KMS-11 (cell line): ENCODE results near the gene ENG.

Experiments used
- H2AFZ ChIP-seq: fragments of 200-600 bp; sonication (generic); 2 replicates; pipeline ENCODE4 v1.6.1; 2016; ENCODE audit warnings: antibody characterized with exemption, mixed run types, low read depth
- H3K27ac ChIP-seq: fragments of 200-600 bp; sonication (generic); 2 replicates; pipeline ENCODE4 v1.6.1; 2016; ENCODE audit warnings: mild to moderate bottlenecking, mixed run types
- H3K27me3 ChIP-seq: fragments of 200-600 bp; sonication (generic); 2 replicates; pipeline ENCODE4 v1.6.1; 2017; ENCODE audit warnings: mild to moderate bottlenecking, low read depth, mixed run types, moderate library complexity; ENCODE audit not compliant: insufficient read depth
- H3K36me3 ChIP-seq: fragments of 200-600 bp; sonication (generic); 2 replicates; pipeline ENCODE4 v1.6.1; 2017; ENCODE audit warnings: mild to moderate bottlenecking, mixed run types; ENCODE audit not compliant: insufficient read depth
- H3K4me1 ChIP-seq: fragments of 200-600 bp; sonication (generic); 2 replicates; pipeline ENCODE4 v1.6.1; 2016; ENCODE audit warnings: mild to moderate bottlenecking, low read depth, mixed run types; ENCODE audit not compliant: poor library complexity, severe bottlenecking
- H3K4me2 ChIP-seq: fragments of 200-600 bp; sonication (generic); 2 replicates; pipeline ENCODE4 v1.7.0; 2016; ENCODE audit warnings: mild to moderate bottlenecking, mixed run types
- H3K4me3 ChIP-seq: fragments of 200-600 bp; sonication (generic); IDR thresholded peaks from 2 replicates; pipeline ENCODE4 v1.6.1; 2017; ENCODE audit warnings: low read depth, low read length, mixed read lengths; ENCODE audit not compliant: insufficient read depth
- H3K79me2 ChIP-seq: fragments of 200-600 bp; sonication (generic); 2 replicates; pipeline ENCODE4 v1.6.1; 2016; ENCODE audit warnings: low read depth, mixed run types; ENCODE audit not compliant: insufficient read depth
- H3K9ac ChIP-seq: fragments of 200-600 bp; sonication (generic); 2 replicates; pipeline ENCODE4 v1.6.1; 2016; ENCODE audit warnings: mild to moderate bottlenecking, mixed run types
- H4K20me1 ChIP-seq: fragments of 200-600 bp; sonication (generic); 2 replicates; pipeline ENCODE4 v1.6.1; 2016; ENCODE audit warnings: mild to moderate bottlenecking, mixed run types; ENCODE audit not compliant: insufficient read depth
- CTCF ChIP-seq: fragments of 200-600 bp; sonication (generic); conservative IDR thresholded peaks from 2 replicates; pipeline ENCODE4 v1.6.1; 2017; ENCODE audit warnings: low read depth, mild to moderate bottlenecking, antibody characterized with exemption, low read length, moderate library complexity, mixed read lengths

Gene ENG

GRCh38 chr9:127874301-127875221 lies 20.1 kb upstream of the ENG start:
- no peak for TF ChIP-seq CTCF
- no peak overlapping the region for H3K27ac ChIP-seq
- no peak overlapping the region for H3K9ac ChIP-seq
- H3K4me3 ChIP-seq, result no peak overlapping the region
- no peaks in the 10 kb centered on the region for H3K36me3 ChIP-seq
- H3K79me2 ChIP-seq, result no peaks in the 10 kb centered on the region
- no peaks in the 10 kb centered on the region for H3K27me3 ChIP-seq
- no peak overlapping the region for H3K4me2 ChIP-seq
- H3K4me1 ChIP-seq, result no peaks in the 10 kb centered on the region
- H4K20me1 ChIP-seq, result no peaks in the 10 kb centered on the region
- no peak overlapping the region for H2AFZ ChIP-seq

GRCh38 chr9:127873886-127874285 lies 19.4 kb upstream of the ENG start:
- H4K20me1 ChIP-seq, result no peaks in the 10 kb centered on the region
- no peak overlapping the region for H3K4me2 ChIP-seq
- no peak overlapping the region for H3K4me3 ChIP-seq
- no peaks in the 10 kb centered on the region for H3K4me1 ChIP-seq
- no peak for TF ChIP-seq CTCF
- H3K27ac ChIP-seq, result no peak overlapping the region
- no peak overlapping the region for H2AFZ ChIP-seq
- no peaks in the 10 kb centered on the region for H3K27me3 ChIP-seq
- no peaks in the 10 kb centered on the region for H3K79me2 ChIP-seq
- no peak overlapping the region for H3K9ac ChIP-seq
- H3K36me3 ChIP-seq, result no peaks in the 10 kb centered on the region

- Histone ChIP-seq H3K9ac (no peak overlapping the region), H3K36me3 (no peaks in the 10 kb centered on the region), H3K27ac (no peak overlapping the region), H3K4me3 (no peak overlapping the region), H3K4me2 (no peak overlapping the region), H3K4me1 (no peaks in the 10 kb centered on the region), H2AFZ (no peak overlapping the region), H3K27me3 (no peaks in the 10 kb centered on the region), H4K20me1 (no peaks in the 10 kb centered on the region), H3K79me2 (no peaks in the 10 kb centered on the region)
- no peak for TF ChIP-seq CTCF
Measured at GRCh38 chr9:127873223-127873691, 18.8 kb upstream of the ENG start.

- no peak overlapping the region for H3K9ac ChIP-seq
- no peak overlapping the region for H3K4me3 ChIP-seq
- no peak for TF ChIP-seq CTCF
- no peaks in the 10 kb centered on the region for H3K27me3 ChIP-seq
- no peak overlapping the region for H3K27ac ChIP-seq
- H3K4me2 ChIP-seq, result no peak overlapping the region
- no peak overlapping the region for H2AFZ ChIP-seq
- H4K20me1 ChIP-seq, result no peaks in the 10 kb centered on the region
- H3K79me2 ChIP-seq, result no peaks in the 10 kb centered on the region
- H3K4me1 ChIP-seq, result no peaks in the 10 kb centered on the region
- H3K36me3 ChIP-seq, result no peaks in the 10 kb centered on the region
Measured at GRCh38 chr9:127872369-127873222, 18.1 kb upstream of the ENG start.
